Spinal cord (tissue), 10 donors: ENCODE measurements around the gene DTX3L. TPM values are rescaled to one million over a fixed set of nuclear protein-coding genes. Genes with fewer than 3 reads are reported as not detected.
A peak's percentile ranks its signal among the peaks of the same experiment; 100 is the strongest.

Experiments
- DNase-seq, 6 donors: peaks; one replicate each; pipeline versions ENCODE4 v3.0.0 to v3.0.0-alpha.2; 2013 to 2015; ENCODE audit warnings: low spot score in 6 of 6, low read depth in 4 of 6
- H3K27ac ChIP-seq: one replicate; pipeline ENCODE4 v1.5.1; 2013; ENCODE audit warnings: low read depth, low read length, control low read depth
- H3K27me3 ChIP-seq: one replicate; pipeline ENCODE4 v1.6.1; 2013; ENCODE audit warnings: low read length; ENCODE audit not compliant: control insufficient read depth, insufficient read depth
- H3K36me3 ChIP-seq: one replicate; pipeline ENCODE4 v1.6.1; 2013; ENCODE audit warnings: low read length; ENCODE audit not compliant: control insufficient read depth, insufficient read depth
- H3K4me1 ChIP-seq: one replicate; pipeline ENCODE4 v1.6.1; 2013; ENCODE audit warnings: low read length; ENCODE audit not compliant: control insufficient read depth, insufficient read depth
- H3K4me3 ChIP-seq: one replicate; pipeline ENCODE4 v1.5.1; 2013; ENCODE audit warnings: low read depth, low read length, control low read depth
- H3K9me3 ChIP-seq: one replicate; pipeline ENCODE4 v1.6.1; 2013; ENCODE audit warnings: low read length; ENCODE audit not compliant: control insufficient read depth, insufficient read depth
- WGBS: methylation state at CpG from one replicate; pipeline ENCODE4 v1.1.5; 2013; ENCODE audit warnings: missing lambda C conversion rate; ENCODE audit not compliant: insufficient coverage; 5-methylcytosine and 5-hydroxymethylcytosine counted together
- long read RNA-seq, 4 donors: transcript quantifications; one replicate each; lab custom pipeline, GENCODE V29; 2026
- polyA plus RNA-seq, 2 donors: library from polyadenylated mRNA; unstranded; fragments of 120-200 nt; gene quantifications; one replicate each; pipeline ENCODE4 v1.2.1, GENCODE V29; 2013; ENCODE audit not compliant: insufficient read length in 2 of 2
- total RNA-seq, 2 donors: library from RNA; depleted of rRNA in 1 of 2; stranded (reverse); fragments of 120-200 nt in 1 of 2; fragments of >200 nt in 1 of 2; gene quantifications; one replicate each; pipeline versions ENCODE4 v1.2.3 to v1.2.4, GENCODE V29; 2013 to 2014
- donor health status: healthy.

Gene DTX3L
- total RNA-seq (10 to 100 TPM; 12.8 to 13.4 TPM), polyA plus RNA-seq (1 to 10 TPM; 6.8 to 8.5 TPM)
- long read RNA-seq, donor 1, result 0 reads
- long read RNA-seq, donor 2, result 0 reads
- long read RNA-seq, donor 3, result 0 reads
- long read RNA-seq, donor 4, full-length matches to known transcripts, result 1 of 1 reads
- long read RNA-seq, donor 4, partial matches to known transcripts, result 0 of 1 reads
- long read RNA-seq, donor 4, other reads (novel, unspliced or antisense), result 0 of 1 reads

DNA sequence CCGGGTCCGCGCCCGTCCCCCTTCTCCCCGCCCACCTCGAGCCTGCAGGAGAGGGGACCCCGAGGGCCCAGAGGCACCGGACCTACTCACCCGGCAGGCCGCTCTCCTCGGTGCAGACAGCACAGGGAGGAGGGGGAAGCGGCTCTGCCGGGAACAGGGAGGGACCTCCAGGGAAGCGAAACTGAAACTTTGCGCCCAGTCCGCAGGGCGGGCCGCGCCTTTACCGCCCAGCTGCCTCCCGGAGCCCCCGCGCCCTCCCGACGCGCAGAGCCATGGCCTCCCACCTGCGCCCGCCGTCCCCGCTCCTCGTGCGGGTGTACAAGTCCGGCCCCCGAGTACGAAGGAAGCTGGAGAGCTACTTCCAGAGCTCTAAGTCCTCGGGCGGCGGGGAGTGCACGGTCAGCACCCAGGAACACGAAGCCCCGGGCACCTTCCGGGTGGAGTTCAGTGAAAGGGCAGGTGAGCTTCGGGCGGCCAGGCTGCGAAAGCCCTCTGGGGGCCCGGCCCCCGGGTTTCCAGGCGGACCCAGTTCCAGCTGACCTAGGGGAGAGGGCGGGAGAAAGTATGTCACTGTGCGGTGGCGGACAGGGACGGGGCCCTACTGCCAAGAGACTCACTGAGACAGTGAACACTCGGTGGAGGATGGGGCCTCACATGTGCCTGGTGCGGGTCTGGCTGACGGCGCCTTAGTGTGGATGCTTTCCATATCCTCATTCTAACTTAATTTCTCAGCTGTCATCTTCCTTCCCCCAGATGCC is at the start of gene DTX3L, which contains the start of gene PARP9:
DTX3L (plus strand) TSS at position 184 of the 758 bp plus-strand sequence; CDS start at position 273, 89 bp downstream.
PARP9 (minus strand) TSS at position 146 of the 758 bp plus-strand sequence. CDS start 4,680 bp downstream, outside the sequence.
- no peaks in the 10 kb centered on the region for H3K27me3 ChIP-seq
- H3K36me3 ChIP-seq, result no peaks in the 10 kb centered on the region
- H3K27ac ChIP-seq, result peak within 1 kb of the TSS; percentile 81
- H3K4me1 ChIP-seq, result peaks cover 12% of the 10 kb centered on the region
- H3K9me3 ChIP-seq, result no peaks in the 10 kb centered on the region
- H3K4me3 ChIP-seq, result peak within 1 kb of the TSS; percentile 76
- WGBS, result 2% methylated on average over 56 of the region's 56 CpGs
- DNase-seq, result peak; percentile 5 to 84 (median 36)

DNA sequence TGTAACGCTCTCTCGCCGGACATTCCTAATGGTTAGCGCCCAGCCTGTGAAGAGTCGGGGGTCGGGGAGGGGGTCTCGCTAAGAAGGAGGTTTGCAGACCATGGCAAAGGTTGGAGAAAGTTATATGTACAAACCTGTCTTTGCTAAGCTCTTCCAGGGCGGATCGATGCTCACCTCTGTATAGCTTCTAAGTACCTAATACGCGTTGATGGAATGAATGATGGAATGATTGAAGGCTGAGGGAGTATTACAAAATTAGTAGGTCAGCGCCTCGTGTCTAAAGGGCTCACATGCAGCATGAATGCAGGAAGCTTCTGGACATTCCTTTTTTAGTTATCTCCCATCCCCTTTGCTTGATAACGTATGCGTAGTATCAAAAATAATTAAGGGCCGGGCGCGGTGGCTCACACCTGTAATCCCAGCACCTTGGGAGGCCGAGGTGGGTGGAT is 49.1 kb upstream of the DTX3L start:
- no peaks in the 10 kb centered on the region for H3K27me3 ChIP-seq
- peaks cover 10% of the 10 kb centered on the region for H3K4me1 ChIP-seq
- WGBS, result 17% methylated on average over 10 of the region's 19 CpGs
- H3K4me3 ChIP-seq, result peak overlapping the region; percentile 60
- DNase-seq, result no peak
- no peaks in the 10 kb centered on the region for H3K9me3 ChIP-seq
- H3K27ac ChIP-seq, result no peak overlapping the region
- no peaks in the 10 kb centered on the region for H3K36me3 ChIP-seq

DNA sequence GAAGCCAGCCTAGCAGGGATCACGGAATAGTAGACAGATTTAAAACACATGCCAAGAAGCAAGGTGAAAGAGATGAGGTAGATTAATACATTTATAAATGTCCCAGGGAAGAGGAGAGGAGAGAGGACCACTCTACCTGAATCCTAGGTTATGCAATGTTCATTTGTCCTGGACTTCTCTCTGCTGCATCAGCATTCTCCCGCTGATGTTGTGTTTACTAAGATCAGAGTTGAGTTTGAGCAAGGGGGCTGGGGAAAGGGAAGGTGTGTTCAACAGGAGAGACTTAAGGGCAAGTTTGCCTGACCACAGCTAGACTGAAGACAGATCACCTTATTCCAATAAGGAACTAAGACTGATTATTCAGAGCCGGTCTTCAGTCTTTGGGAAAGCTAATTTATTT is 48.3 kb upstream of the DTX3L start:
- Histone ChIP-seq H3K27me3 (no peaks in the 10 kb centered on the region), H3K9me3 (no peaks in the 10 kb centered on the region), H3K27ac (no peak overlapping the region), H3K36me3 (no peaks in the 10 kb centered on the region), H3K4me1 (peaks cover 10% of the 10 kb centered on the region), H3K4me3 (no peak overlapping the region)
- WGBS, result 80% methylated on average over 1 of the region's 3 CpGs
- no peak for DNase-seq

DNA sequence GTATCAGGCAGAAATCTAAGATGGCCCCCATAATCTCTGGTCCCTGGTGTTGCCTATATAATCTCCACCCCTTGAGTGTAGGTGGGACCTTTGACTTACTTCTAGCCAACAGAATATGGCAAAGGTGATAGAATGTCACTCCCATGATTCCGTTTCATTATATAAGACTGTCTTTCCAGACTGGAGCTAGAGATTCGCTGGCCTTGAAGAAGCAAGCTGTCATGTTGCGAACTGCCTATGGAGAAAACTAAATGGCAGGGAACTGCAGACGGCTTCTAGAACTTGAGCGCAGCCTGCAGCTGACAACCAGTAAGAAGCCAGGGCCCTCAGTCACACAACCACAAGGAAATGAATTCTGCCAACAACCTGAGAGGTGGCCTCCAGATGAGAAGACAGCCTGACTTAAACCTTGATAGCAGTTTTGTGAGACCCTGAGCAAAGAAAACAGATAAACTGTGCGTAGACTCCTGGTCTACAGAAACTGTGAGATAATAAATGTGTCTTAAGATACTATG is 47.2 kb upstream of the DTX3L start:
- H3K27me3 ChIP-seq, result no peaks in the 10 kb centered on the region
- peaks cover 10% of the 10 kb centered on the region for H3K4me1 ChIP-seq
- H3K36me3 ChIP-seq, result no peaks in the 10 kb centered on the region
- H3K9me3 ChIP-seq, result no peaks in the 10 kb centered on the region
- H3K4me3 ChIP-seq, result no peak overlapping the region
- no peak overlapping the region for H3K27ac ChIP-seq
- 93% methylated on average over 5 of the region's 6 CpGs for WGBS
- no peak for DNase-seq

DNA sequence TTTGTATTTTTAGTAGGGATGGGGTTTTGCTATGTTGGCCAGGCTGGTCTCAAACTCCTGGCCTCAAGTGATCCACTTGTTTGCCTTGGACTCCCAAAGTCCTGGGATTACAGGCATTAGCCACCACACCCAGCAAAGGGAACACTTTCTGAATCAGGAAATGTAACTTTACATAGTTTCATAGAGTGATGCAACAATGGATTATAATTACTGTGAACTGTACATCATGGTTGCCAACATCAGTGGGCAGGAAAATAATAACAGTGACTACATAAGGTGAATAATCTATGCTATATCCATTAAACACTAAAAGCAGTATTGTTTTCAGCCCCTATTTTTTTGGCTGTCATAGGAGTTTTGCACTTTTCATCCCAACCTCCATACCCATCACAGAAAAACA is 44.4 kb upstream of the DTX3L start:
- Histone ChIP-seq H3K27ac (no peak overlapping the region), H3K27me3 (no peaks in the 10 kb centered on the region), H3K36me3 (no peaks in the 10 kb centered on the region), H3K4me1 (no peaks in the 10 kb centered on the region), H3K4me3 (no peak overlapping the region), H3K9me3 (no peaks in the 10 kb centered on the region)
- DNase-seq, result no peak

DNA sequence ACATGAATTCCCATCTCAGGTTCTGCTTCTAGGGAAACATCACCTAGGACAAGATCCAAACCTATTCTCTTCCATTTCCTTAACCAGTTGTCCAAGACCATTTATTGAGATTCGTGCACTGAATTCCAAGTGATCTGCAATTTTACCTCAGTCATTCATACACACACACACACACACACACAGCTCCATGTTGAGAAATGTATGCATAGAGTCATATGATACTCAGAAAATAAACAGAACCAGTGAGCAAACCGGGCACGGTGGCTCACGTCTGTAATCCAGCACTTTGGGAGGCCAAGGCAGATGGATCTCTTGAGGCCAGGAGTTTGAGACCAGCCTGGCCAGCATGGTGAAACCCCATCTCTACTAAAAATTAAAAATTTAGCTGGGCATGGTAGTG is 43.3 kb upstream of the DTX3L start:
- H3K27me3 ChIP-seq, result no peaks in the 10 kb centered on the region
- H3K4me1 ChIP-seq, result no peaks in the 10 kb centered on the region
- no peaks in the 10 kb centered on the region for H3K9me3 ChIP-seq
- WGBS, result 96% methylated on average over 3 of the region's 4 CpGs
- H3K4me3 ChIP-seq, result no peak overlapping the region
- H3K36me3 ChIP-seq, result no peaks in the 10 kb centered on the region
- DNase-seq, result no peak
- no peak overlapping the region for H3K27ac ChIP-seq

DNA sequence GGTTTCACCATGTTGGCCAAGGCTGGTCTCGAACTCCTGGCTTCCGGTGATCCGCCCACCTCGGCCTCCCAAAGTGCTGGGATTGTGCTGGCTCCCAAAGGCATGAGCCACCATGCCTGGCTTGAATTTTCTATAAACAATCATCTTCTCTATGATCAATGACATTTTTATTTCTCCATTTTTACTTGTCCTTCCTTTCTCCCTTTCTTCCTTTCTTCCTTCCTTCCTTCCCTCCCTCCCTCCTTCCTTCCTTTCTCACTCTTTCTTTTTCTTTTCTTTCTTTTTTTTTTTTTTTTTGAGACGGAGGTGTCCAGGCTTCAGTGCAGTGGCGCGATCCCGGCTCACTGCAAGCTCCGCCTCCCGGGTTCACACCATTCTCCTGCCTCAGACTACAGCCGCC is 40.8 kb upstream of the DTX3L start:
- Histone ChIP-seq H3K4me3 (no peak overlapping the region), H3K27me3 (no peaks in the 10 kb centered on the region), H3K27ac (no peak overlapping the region), H3K36me3 (no peaks in the 10 kb centered on the region), H3K9me3 (no peaks in the 10 kb centered on the region), H3K4me1 (no peaks in the 10 kb centered on the region)
- no peak for DNase-seq
- 98% methylated on average over 4 of the region's 11 CpGs for WGBS

DNA sequence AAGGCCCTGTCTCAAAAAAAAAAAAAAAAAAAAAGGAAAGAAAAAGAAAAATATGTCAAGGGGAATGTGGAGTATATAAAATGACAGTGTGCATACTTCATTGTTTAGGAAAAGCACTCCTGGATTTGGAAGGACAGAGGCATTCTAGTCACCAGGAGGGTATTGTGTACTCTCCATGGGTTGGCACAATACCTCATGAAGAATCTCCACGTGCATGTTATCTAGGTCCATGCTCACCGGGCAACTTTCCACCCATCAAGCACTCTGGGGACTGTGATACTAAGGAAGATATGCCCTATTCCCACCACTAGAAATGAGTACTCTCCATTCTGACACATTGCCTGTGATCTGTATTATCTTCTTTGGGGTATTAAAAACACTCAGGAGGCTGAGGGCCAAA is 34.0 kb upstream of the DTX3L start:
- DNase-seq, result no peak
- H3K4me1 ChIP-seq, result no peaks in the 10 kb centered on the region
- no peak overlapping the region for H3K4me3 ChIP-seq
- H3K9me3 ChIP-seq, result no peaks in the 10 kb centered on the region
- peaks cover 4% of the 10 kb centered on the region for H3K36me3 ChIP-seq
- no peak overlapping the region for H3K27ac ChIP-seq
- H3K27me3 ChIP-seq, result no peaks in the 10 kb centered on the region
- no CpG with 5 or more reads among the region's 2 CpGs for WGBS

DNA sequence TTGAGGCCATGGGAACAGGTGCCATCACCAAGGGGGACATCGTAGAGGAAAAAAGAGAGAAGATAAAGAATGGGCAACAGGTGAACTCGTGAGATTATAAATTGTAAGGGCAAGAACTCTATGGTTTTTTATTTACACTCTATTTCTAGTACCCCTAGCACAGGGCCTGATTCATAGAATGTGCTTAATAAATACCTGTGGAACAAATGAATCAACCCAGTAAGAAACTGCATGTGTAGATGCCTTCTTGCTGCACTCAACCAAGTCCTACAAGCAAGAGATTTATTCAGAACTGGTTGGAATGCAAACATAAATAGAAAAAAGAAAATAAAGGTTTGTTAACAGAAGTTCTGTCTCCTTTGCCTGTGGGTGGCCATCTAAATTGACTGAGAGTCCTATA is 30.7 kb upstream of the DTX3L start:
- no peak overlapping the region for H3K4me3 ChIP-seq
- peaks cover 4% of the 10 kb centered on the region for H3K36me3 ChIP-seq
- no peaks in the 10 kb centered on the region for H3K9me3 ChIP-seq
- H3K27ac ChIP-seq, result no peak overlapping the region
- WGBS, result no CpG with 5 or more reads among the region's 2 CpGs
- H3K27me3 ChIP-seq, result no peaks in the 10 kb centered on the region
- DNase-seq, result no peak
- no peaks in the 10 kb centered on the region for H3K4me1 ChIP-seq
